Measurements from ENCODE around the gene ST6GALNAC2.
"Not testable (repeated sequence)": the region's sequence is repeated elsewhere in the genome, so short reads cannot be mapped to it uniquely, and the experiment has no call there.

ST6GALNAC2 gene

DNA sequence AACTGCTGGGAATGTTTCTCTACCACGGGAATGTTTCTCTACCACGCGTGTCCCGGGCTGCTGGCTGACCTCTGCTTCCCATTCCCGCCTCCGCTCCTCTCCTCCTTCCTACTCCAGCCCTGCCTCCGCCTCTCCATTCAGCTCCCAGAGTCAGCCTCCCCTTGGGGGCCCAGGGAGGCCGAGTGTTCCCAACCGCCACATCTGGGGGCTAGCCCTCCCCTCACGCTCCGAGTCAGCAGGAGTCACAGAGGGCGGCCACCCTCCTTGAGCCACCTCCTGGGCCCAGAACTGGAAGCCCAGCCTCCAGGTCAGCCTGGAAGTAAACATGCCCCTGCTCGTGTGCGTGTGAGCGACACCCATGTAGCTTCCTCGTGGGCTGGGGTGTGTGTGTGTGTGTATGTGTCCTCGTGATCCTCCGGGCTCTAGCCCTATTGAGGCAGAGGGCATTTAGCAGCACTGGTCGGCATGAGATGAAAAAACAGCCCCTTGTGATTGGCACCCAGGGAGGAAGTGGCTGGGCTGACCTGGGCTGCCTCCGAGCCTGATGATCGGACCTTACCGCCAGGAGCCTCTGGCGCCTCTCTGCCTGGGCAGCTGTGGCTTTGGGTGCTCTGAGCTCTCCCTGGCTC lies 55.5 kb downstream of the ST6GALNAC2 start:
- DNase-seq, result no peak

GRCh38 chr17:76529224-76530094 lies 56.2 kb downstream of the ST6GALNAC2 start:
- peak in 34 of 56 donors; percentile 8 to 79 (median 43) for DNase-seq

GRCh38 chr17:76528528-76529223 lies 57.0 kb downstream of the ST6GALNAC2 start:
- DNase-seq, result no peak

DNA sequence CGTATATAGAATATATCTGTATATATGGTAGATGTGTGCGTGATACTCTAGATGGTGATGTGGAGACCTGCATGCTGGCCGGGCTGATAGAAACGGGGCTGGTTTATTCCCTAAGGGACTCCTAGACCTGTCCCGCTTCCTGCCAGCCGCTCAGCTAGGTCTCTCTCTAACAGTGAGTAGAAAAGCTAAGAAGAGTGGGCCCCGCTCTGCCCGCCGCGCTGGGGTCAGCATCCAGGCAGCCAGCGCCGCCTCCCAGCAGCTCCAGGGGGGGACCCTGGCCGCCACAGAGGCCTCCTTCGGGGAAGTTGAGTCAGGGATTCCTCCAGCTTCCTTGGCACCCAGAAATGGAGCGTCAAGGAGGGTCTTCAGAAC lies 57.5 kb downstream of the ST6GALNAC2 start:
- no peak for DNase-seq

- DNase-seq, result no peak
Observed at GRCh38 chr17:76527430-76528111, 58.1 kb downstream of the ST6GALNAC2 start.

DNA sequence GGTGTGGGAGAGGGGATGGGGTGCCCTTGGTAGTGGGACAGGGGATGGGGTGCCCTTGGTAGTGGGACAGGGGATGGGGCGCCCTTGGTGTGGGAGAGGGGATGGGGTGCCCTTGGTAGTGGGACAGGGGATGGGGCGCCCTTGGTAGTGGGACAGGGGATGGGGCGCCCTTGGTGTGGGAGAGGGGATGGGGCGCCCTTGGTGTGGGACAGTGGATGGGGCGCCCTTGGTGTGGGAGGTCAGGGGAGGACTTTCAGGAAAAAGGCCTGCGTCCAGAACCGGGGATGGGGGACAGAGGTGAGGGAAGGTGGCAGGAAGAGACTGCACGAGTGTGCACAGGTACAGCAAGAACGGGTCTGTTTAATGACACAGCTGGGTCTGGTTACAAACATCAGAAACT lies 58.6 kb downstream of the ST6GALNAC2 start:
- not testable (repeated sequence) for DNase-seq

DNA sequence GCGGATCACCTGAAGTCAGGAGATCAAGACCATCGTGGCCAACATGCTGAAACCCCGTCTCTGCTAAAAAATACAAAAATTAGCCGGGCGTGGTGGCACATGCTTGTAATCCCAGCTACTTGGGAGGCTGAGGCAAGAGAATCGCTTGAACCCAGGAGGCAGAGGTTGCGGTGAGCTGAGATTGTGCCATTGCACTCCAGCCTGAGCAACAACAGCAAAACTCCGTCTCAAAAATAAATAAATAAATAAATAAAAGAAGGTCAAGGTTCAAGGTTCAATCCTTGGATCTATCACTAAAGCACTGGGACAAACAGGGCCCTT lies 60.2 kb downstream of the ST6GALNAC2 start:
- not testable (repeated sequence) for DNase-seq

GRCh38 chr17:76524598-76525512 lies 60.8 kb downstream of the ST6GALNAC2 start:
- DNase-seq, result no peak

DNA sequence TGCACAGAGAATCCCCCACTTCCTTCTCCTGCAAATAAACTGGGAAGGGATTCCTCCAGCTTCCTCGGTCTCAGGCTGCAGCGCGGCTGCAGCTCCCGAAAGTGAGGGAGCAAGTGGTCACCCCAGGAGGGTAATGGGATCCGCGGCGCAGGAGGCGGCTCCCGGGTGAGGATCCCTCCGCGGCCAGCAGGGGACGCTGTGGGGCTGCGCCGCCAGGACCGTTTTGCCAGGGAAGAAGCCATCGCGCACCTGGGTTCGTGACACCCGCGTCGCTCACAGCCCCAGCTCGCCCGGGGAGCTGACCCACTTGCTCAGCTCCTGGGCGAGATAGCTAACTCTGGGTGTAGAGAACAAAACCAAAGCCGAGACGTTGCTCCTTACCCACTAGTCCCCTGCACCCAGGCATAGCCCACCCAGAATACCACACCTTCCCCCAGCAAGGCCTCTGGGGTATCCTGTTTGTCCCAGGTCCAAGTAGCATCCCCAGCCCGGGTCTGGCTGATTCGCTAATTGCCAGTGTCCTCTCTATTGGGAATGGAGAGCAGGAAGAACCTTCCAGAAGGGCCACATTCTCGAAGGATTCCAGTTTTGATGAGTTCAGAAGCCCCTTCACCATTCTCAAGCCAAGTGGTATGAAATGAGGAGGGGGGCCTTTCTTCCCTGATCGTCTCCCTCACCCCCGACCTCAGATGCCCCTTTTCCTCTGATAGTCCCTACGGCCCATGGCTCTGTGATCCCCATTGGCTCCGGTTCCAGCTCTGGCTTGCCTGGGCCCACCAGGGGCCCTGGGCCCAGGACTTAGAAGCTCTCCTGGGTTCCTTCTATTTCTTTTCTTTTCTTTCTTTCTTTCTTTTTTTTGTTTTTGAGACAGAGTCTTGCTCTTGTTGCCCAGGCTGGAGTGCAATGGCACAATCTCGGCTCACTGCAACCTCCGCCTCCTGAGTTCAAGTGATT lies 62.3 kb downstream of the ST6GALNAC2 start:
- DNase-seq, result peak in 46 of 56 donors; percentile 20 to 79 (median 49)

DNA sequence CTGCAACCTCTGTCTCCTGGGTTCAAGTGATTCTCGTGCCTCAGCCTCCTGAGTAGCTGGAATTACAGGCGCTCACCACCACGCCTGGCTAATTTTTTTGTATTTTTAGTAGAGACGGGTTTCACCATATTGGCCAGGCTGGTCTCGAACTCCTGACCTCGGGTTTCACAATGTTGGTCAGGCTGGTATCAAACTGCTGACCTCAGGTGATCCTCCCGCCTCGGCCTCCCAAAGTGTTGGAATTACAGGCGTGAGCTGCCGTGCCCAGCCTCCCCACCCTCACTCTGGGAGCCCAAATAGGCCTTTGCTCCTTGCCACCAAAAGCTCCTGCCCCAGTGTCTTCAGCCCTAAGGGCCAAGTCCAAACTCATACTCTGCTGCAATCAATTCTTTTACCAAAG lies 64.0 kb downstream of the ST6GALNAC2 start:
- DNase-seq, result not testable (repeated sequence)

GRCh38 chr17:76521262-76521661 lies 64.4 kb downstream of the ST6GALNAC2 start:
- no peak for DNase-seq

DNA sequence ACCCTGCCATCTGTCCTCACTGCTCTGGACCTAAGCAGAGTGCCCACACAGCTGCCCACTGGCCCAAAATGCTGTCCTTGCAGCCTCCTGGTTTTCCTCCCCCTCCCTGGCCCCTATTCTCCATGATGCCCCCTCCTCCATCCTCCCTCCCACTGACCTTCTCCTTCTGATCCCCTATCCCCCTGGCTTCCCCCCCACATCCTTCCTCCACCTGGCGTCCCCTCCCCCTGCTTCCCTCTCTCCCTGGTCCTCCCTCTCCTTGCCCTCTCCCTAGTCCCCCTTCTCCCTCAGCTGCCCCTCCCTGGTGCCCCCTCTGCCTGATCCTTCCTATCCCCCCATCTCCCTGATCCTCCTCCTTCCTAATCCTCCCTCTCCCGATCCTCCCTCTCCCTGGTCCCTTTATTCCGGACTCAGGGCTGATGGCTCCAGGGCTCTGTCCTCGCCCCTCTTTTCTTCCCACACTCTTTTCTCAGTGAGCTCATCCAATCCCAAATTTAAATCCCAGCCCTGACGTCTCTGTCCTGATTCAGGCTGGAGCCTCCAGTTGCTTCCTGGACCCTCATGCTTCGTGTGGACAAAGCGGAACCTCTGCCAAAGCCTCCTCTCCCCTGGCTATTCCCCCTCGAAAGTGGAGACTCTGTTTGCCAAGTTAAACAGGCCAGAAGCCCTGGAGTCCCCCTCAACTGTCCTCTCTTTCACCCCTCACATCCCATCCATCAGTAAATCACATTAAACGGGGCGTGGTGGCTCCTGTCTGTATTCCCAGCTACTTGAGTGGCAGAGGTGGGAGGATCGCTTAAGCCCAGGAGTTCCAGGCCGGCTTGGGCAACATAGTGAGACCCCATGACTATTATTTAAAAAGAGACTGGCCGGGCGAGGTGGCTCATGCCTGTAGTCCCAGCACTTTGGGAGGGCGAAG lies 66.4 kb downstream of the ST6GALNAC2 start:
- DNase-seq, result no peak

- no peak for DNase-seq
Observed at GRCh38 chr17:76517638-76518038, 68.0 kb downstream of the ST6GALNAC2 start.
